ENCODE measurements around the gene OAS2.

Gene OAS2

GRCh38 chr12:113000433-113000832 lies 22.1 kb downstream of the OAS2 start:
- no peak overlapping the region for H3K4me3 ChIP-seq (ENCODE audit: insufficient read depth, low read length, poor library complexity, severe bottlenecking)
- no peaks in the 10 kb centered on the region for H3K79me2 ChIP-seq (ENCODE audit: insufficient read depth, low read length)
- no peak overlapping the region for H3K4me2 ChIP-seq (ENCODE audit: low read depth, low read length, poor library complexity, severe bottlenecking)
- no peak for TF ChIP-seq EZH2phosphoT487 (conservative IDR thresholded peaks at IDR 0.05; ENCODE audit: low read length)
- TF ChIP-seq, protein P1, sequence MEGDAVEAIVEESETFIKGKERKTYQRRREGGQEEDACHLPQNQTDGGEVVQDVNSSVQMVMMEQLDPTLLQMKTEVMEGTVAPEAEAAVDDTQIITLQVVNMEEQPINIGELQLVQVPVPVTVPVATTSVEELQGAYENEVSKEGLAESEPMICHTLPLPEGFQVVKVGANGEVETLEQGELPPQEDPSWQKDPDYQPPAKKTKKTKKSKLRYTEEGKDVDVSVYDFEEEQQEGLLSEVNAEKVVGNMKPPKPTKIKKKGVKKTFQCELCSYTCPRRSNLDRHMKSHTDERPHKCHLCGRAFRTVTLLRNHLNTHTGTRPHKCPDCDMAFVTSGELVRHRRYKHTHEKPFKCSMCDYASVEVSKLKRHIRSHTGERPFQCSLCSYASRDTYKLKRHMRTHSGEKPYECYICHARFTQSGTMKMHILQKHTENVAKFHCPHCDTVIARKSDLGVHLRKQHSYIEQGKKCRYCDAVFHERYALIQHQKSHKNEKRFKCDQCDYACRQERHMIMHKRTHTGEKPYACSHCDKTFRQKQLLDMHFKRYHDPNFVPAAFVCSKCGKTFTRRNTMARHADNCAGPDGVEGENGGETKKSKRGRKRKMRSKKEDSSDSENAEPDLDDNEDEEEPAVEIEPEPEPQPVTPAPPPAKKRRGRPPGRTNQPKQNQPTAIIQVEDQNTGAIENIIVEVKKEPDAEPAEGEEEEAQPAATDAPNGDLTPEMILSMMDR (IDR thresholded peaks at IDR 0.05; ENCODE audit: insufficient read depth, low read length, poor library complexity, severe bottlenecking): no peak
- H3K27ac ChIP-seq (ENCODE audit: low read depth, low read length): no peak overlapping the region
- no peaks in the 10 kb centered on the region for H3K9me2 ChIP-seq (replicated peaks; ENCODE audit: insufficient read depth, low read length)
- H3K9ac ChIP-seq (ENCODE audit: low read length): no peak overlapping the region
- H3K27me3 ChIP-seq (ENCODE audit: low read length): no peaks in the 10 kb centered on the region
- H3K36me3 ChIP-seq (ENCODE audit: low read length): peaks cover 6% of the 10 kb centered on the region; the same call in 1 of the 2 replicates
- H3K9me3 ChIP-seq (ENCODE audit: insufficient read depth, low read length): no peaks in the 10 kb centered on the region; the same call in 1 of the 2 replicates
- no peak overlapping the region for H2AFZ ChIP-seq (ENCODE audit: low read depth, low read length, severe bottlenecking)
- H3F3A ChIP-seq (ENCODE audit: insufficient read depth): peaks cover 13% of the 10 kb centered on the region
- no peaks in the 10 kb centered on the region for H4K20me1 ChIP-seq (ENCODE audit: low read depth, low read length)

DNA sequence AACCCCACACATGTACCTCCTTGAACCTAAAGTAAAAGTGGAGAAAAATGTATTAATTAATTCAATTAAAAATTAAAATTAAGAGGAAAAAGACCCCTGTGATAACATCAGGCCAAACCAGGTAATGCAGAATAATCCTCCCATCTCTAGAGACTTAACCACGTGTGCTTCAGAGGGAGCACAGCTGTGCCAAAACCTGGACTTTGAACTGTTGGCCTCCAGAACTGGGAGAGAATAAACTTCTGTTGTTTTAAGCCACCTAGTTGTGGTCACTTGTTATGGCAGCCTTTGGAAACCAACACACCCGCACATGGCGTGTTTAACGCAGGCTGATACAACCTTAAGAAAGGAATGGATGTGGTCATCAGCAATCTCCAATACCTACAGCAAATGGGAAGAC lies 23.8 kb downstream of the OAS2 start:
- Histone ChIP-seq H3K27me3 (ENCODE audit: low read length) (no peaks in the 10 kb centered on the region), H3K9me3 (ENCODE audit: insufficient read depth, low read length) (no peaks in the 10 kb centered on the region; the same call in 1 of the 2 replicates), H4K20me1 (ENCODE audit: low read depth, low read length) (no peaks in the 10 kb centered on the region), H3K4me3 (ENCODE audit: insufficient read depth, low read length, poor library complexity, severe bottlenecking) (no peak overlapping the region), H3K27ac (ENCODE audit: low read depth, low read length) (no peak overlapping the region), H3K36me3 (ENCODE audit: low read length) (peaks cover 6% of the 10 kb centered on the region; the same call in 1 of the 2 replicates), H3K9ac (ENCODE audit: low read length) (no peak overlapping the region), H2AFZ (ENCODE audit: low read depth, low read length, severe bottlenecking) (no peak overlapping the region), H3K4me2 (ENCODE audit: low read depth, low read length, poor library complexity, severe bottlenecking) (no peak overlapping the region), H3K9me2 (replicated peaks; ENCODE audit: insufficient read depth, low read length) (no peaks in the 10 kb centered on the region), H3F3A (ENCODE audit: insufficient read depth) (peaks cover 13% of the 10 kb centered on the region), H3K79me2 (ENCODE audit: insufficient read depth, low read length) (no peaks in the 10 kb centered on the region)
- no peak for TF ChIP-seq EZH2phosphoT487 (conservative IDR thresholded peaks at IDR 0.05; ENCODE audit: low read length)
- TF ChIP-seq, protein P1 (IDR thresholded peaks at IDR 0.05; ENCODE audit: insufficient read depth, low read length, poor library complexity, severe bottlenecking): no peak

GRCh38 chr12:113002676-113003075 lies 24.4 kb downstream of the OAS2 start:
- Histone ChIP-seq H3K4me3 (ENCODE audit: insufficient read depth, low read length, poor library complexity, severe bottlenecking) (no peak overlapping the region), H3K36me3 (ENCODE audit: low read length) (peaks cover 6% of the 10 kb centered on the region; the same call in 1 of the 2 replicates), H3K79me2 (ENCODE audit: insufficient read depth, low read length) (no peaks in the 10 kb centered on the region), H3K9ac (ENCODE audit: low read length) (no peak overlapping the region), H2AFZ (ENCODE audit: low read depth, low read length, severe bottlenecking) (no peak overlapping the region), H3K27me3 (ENCODE audit: low read length) (no peaks in the 10 kb centered on the region), H3F3A (ENCODE audit: insufficient read depth) (peaks cover 13% of the 10 kb centered on the region), H3K27ac (ENCODE audit: low read depth, low read length) (no peak overlapping the region), H3K9me3 (ENCODE audit: insufficient read depth, low read length) (no peaks in the 10 kb centered on the region; the same call in 1 of the 2 replicates), H3K9me2 (replicated peaks; ENCODE audit: insufficient read depth, low read length) (no peaks in the 10 kb centered on the region), H4K20me1 (ENCODE audit: low read depth, low read length) (no peaks in the 10 kb centered on the region), H3K4me2 (ENCODE audit: low read depth, low read length, poor library complexity, severe bottlenecking) (no peak overlapping the region)
- TF ChIP-seq, protein P1 (IDR thresholded peaks at IDR 0.05; ENCODE audit: insufficient read depth, low read length, poor library complexity, severe bottlenecking): no peak
- TF ChIP-seq EZH2phosphoT487 (conservative IDR thresholded peaks at IDR 0.05; ENCODE audit: low read length): no peak

All from SU-DHL-6 (cell line).